Osteoblast (primary cell): ENCODE measurements around the gene NUDT14. TPM values are rescaled to one million over a fixed set of nuclear protein-coding genes. Genes with fewer than 3 reads are reported as not detected.
A peak's percentile ranks its signal among the peaks of the same experiment; 100 is the strongest.

Experiments used
- DNase-seq: peaks from one replicate; pipeline ENCODE4 v3.0.0; 2011; ENCODE audit warnings: low spot score, mixed read lengths; ENCODE audit not compliant: insufficient read length; ENCODE audit errors: missing footprints
- H2AFZ ChIP-seq: 2 replicates; pipeline ENCODE4 v1.6.0; 2011; ENCODE audit warnings: mild to moderate bottlenecking, low read length
- H3K27ac ChIP-seq: 2 replicates; pipeline ENCODE4 v1.5.1; 2011; ENCODE audit warnings: mild to moderate bottlenecking, low read depth, low read length, moderate library complexity
- H3K27me3 ChIP-seq: 2 replicates; pipeline ENCODE4 v1.6.0; 2012; ENCODE audit warnings: mild to moderate bottlenecking, control low read depth, inconsistent platforms, low read length, moderate library complexity; ENCODE audit not compliant: insufficient read depth
- H3K36me3 ChIP-seq: 2 replicates; pipeline ENCODE4 v1.5.1; 2011; ENCODE audit warnings: mild to moderate bottlenecking, low read length, control low read depth, moderate library complexity; ENCODE audit not compliant: insufficient read depth
- H3K4me1 ChIP-seq: 2 replicates; pipeline ENCODE4 v1.5.1; 2011; ENCODE audit warnings: mild to moderate bottlenecking, low read length, control low read depth, moderate library complexity; ENCODE audit not compliant: insufficient read depth
- H3K4me2 ChIP-seq: 2 replicates; pipeline ENCODE4 v1.6.0; 2011; ENCODE audit warnings: mild to moderate bottlenecking, low read length; ENCODE audit not compliant: insufficient read depth
- H3K4me3 ChIP-seq: fragments of 200-600 bp; sonication (generic); 3 replicates; pipeline ENCODE4 v1.5.1; 2012; ENCODE audit warnings: mild to moderate bottlenecking, low read length, inconsistent platforms; ENCODE audit not compliant: insufficient read depth
- H3K79me2 ChIP-seq: 2 replicates; pipeline ENCODE4 v1.6.0; 2012; ENCODE audit warnings: mild to moderate bottlenecking, low read length, control low read depth, inconsistent platforms; ENCODE audit not compliant: insufficient read depth
- H3K9me3 ChIP-seq: 2 replicates; pipeline ENCODE4 v1.5.1; 2011; ENCODE audit warnings: low read depth, low read length, control low read depth
- H4K20me1 ChIP-seq: 2 replicates; pipeline ENCODE4 v1.6.0; 2012; ENCODE audit warnings: mild to moderate bottlenecking, low read length, control low read depth; ENCODE audit not compliant: insufficient read depth
- total RNA-seq: library from RNA; depleted of rRNA; stranded (reverse); fragments of >200 nt; gene quantifications from 2 replicates; pipeline ENCODE4 v1.2.3, GENCODE V29; 2012
- TF ChIP-seq, protein P1 (sequence below): IDR thresholded peaks from 2 replicates; pipeline ENCODE4 v1.5.1; 2011; ENCODE audit warnings: mild to moderate bottlenecking, low read depth, low read length, moderate library complexity; ENCODE audit errors: extremely low read depth

Gene NUDT14
- total RNA-seq, 1 donor: 15.9 TPM

GRCh38 chr14:105147671-105148603, 33.2 kb downstream of the NUDT14 start:
- Histone ChIP-seq H2AFZ (no peak overlapping the region), H3K27me3 (no peaks in the 10 kb centered on the region), H3K9me3 (no peaks in the 10 kb centered on the region), H3K79me2 (no peaks in the 10 kb centered on the region), H4K20me1 (no peaks in the 10 kb centered on the region), H3K4me3 (no peak overlapping the region), H3K4me2 (no peak overlapping the region), H3K36me3 (no peaks in the 10 kb centered on the region), H3K27ac (no peak overlapping the region), H3K4me1 (no peaks in the 10 kb centered on the region)
- TF ChIP-seq, protein P1, sequence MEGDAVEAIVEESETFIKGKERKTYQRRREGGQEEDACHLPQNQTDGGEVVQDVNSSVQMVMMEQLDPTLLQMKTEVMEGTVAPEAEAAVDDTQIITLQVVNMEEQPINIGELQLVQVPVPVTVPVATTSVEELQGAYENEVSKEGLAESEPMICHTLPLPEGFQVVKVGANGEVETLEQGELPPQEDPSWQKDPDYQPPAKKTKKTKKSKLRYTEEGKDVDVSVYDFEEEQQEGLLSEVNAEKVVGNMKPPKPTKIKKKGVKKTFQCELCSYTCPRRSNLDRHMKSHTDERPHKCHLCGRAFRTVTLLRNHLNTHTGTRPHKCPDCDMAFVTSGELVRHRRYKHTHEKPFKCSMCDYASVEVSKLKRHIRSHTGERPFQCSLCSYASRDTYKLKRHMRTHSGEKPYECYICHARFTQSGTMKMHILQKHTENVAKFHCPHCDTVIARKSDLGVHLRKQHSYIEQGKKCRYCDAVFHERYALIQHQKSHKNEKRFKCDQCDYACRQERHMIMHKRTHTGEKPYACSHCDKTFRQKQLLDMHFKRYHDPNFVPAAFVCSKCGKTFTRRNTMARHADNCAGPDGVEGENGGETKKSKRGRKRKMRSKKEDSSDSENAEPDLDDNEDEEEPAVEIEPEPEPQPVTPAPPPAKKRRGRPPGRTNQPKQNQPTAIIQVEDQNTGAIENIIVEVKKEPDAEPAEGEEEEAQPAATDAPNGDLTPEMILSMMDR: no peak
- DNase-seq: peak; percentile 85

DNA sequence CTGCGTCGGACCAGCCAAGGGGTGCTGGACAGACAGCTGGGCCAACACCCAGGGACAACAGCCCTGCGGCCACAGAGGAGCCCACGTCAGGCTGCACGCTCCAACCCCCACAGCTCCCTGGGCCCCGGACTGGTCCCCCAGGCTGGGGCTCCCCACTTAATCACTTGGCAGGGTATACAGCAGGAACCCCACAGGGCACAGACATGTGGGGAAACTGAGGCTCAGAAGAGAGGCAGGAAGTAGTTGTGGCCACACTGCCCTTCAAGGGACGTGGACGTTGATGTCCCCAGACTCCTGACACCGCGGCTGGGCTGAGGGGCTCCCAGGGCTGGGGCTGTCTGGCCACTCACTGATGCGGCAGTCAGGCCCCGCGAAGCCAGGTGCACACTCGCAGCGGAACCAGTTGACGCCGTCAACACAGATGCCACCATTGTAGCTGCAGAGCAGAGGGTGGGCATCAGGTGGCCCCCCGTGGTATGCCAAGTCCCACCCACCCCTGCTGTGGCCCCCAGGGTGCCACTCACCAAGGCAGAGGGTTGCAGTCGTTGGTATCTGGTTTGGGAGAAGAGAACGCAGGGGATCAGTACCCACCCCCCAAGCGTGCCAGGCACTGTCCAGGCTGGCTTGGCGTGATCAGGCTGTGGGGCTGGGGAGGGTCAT, 34.0 kb downstream of the NUDT14 start:
- peak; percentile 76 for DNase-seq

GRCh38 chr14:105146181-105146975, 34.7 kb downstream of the NUDT14 start:
- TF ChIP-seq, protein P1: no peak
- Histone ChIP-seq H3K4me3 (no peak overlapping the region), H3K27ac (no peak overlapping the region), H4K20me1 (no peaks in the 10 kb centered on the region), H3K4me2 (no peak overlapping the region), H3K4me1 (no peaks in the 10 kb centered on the region), H2AFZ (no peak overlapping the region), H3K79me2 (no peaks in the 10 kb centered on the region), H3K27me3 (no peaks in the 10 kb centered on the region), H3K9me3 (no peaks in the 10 kb centered on the region), H3K36me3 (no peaks in the 10 kb centered on the region)
- peak; percentile 81 for DNase-seq

More for the DNA sequence above, 34.0 kb downstream of the NUDT14 start:
- H3K27ac ChIP-seq: no peak overlapping the region
- H3K79me2 ChIP-seq: no peaks in the 10 kb centered on the region
- no peak overlapping the region for H3K4me2 ChIP-seq
- no peaks in the 10 kb centered on the region for H3K9me3 ChIP-seq
- TF ChIP-seq, protein P1: no peak
- H4K20me1 ChIP-seq: no peaks in the 10 kb centered on the region
- no peaks in the 10 kb centered on the region for H3K27me3 ChIP-seq
- H3K36me3 ChIP-seq: no peaks in the 10 kb centered on the region
- H3K4me1 ChIP-seq: no peaks in the 10 kb centered on the region
- no peak overlapping the region for H2AFZ ChIP-seq
- no peak overlapping the region for H3K4me3 ChIP-seq
